ENCODE data around the gene TMEM161A.
A peak's percentile ranks its signal among the peaks of the same experiment; 100 is the strongest.

- TF ChIP-seq CTCF (IDR thresholded peaks at IDR 0.05) = peak in 5 of 7 experiments; percentile 19 to 35 (median 25)
- TF ChIP-seq POLR2A (IDR thresholded peaks at IDR 0.05) = no peak
These were observed 22.3 kb downstream of the TMEM161A start for GRCh38 chr19:19115954-19116353.
